Neural cell (in vitro differentiated cells): ENCODE results near the gene DSN1.

ENCODE experiments used
- CTCF ChIP-seq: fragments of 450-650 bp; IDR thresholded peaks from 2 replicates; pipeline ENCODE4 v1.5.1; 2014; ENCODE audit warnings: antibody characterized with exemption, mild to moderate bottlenecking, moderate library complexity; ENCODE audit not compliant: poor library complexity, severe bottlenecking
- EP300 ChIP-seq: fragments of 450-650 bp; conservative IDR thresholded peaks from 2 replicates; pipeline ENCODE4 v1.6.1; 2014; ENCODE audit warnings: antibody characterized with exemption, mild to moderate bottlenecking, moderate library complexity; ENCODE audit not compliant: poor library complexity, severe bottlenecking
- EZH2 ChIP-seq: fragments of 200-600, 300-800 bp; shearing (Covaris generic), sonication (generic); IDR thresholded peaks from 2 replicates; pipeline ENCODE4 v1.6.1; 2014; ENCODE audit warnings: antibody characterized with exemption, low read length, borderline replicate concordance, mild to moderate bottlenecking; ENCODE audit not compliant: insufficient read depth, poor library complexity, severe bottlenecking
- MXI1 ChIP-seq: fragments of 450-650 bp; conservative IDR thresholded peaks from 2 replicates; pipeline ENCODE4 v1.6.1; 2014; ENCODE audit warnings: antibody characterized with exemption, mild to moderate bottlenecking; ENCODE audit not compliant: poor library complexity, severe bottlenecking
- POLR2AphosphoS5 ChIP-seq: IDR thresholded peaks from 2 replicates; pipeline ENCODE4 v1.6.1; 2012
- RAD21 ChIP-seq: fragments of 450-650 bp; conservative IDR thresholded peaks from 2 replicates; pipeline ENCODE4 v1.6.1; 2014; ENCODE audit warnings: antibody characterized with exemption, mild to moderate bottlenecking, moderate library complexity
- REST ChIP-seq: IDR thresholded peaks from 2 replicates; pipeline ENCODE4 v1.6.1; 2012; ENCODE audit warnings: borderline replicate concordance
- SMC3 ChIP-seq: fragments of 450-650 bp; conservative IDR thresholded peaks from 2 replicates; pipeline ENCODE4 v1.6.1; 2014; ENCODE audit warnings: antibody characterized with exemption, mild to moderate bottlenecking, moderate library complexity; ENCODE audit not compliant: poor library complexity
- TAF1 ChIP-seq: IDR thresholded peaks from 2 replicates; pipeline ENCODE4 v1.6.1; 2012; ENCODE audit warnings: low read depth

GRCh38 chr20:36756496-36756895 is 17.1 kb downstream of the DSN1 start:
- TF ChIP-seq CTCF (no peak), EZH2 (no peak), SMC3 (no peak), RAD21 (no peak), POLR2AphosphoS5 (no peak), TAF1 (no peak), REST (no peak), MXI1 (no peak), EP300 (no peak)
